ENCODE measurements around the gene HTRA3. TPM values are rescaled to one million over a fixed set of nuclear protein-coding genes. Genes with fewer than 3 reads are reported as not detected.

HTRA3 gene
- total RNA-seq, 1 experiment from 2014 or later = 2.8 TPM

DNA sequence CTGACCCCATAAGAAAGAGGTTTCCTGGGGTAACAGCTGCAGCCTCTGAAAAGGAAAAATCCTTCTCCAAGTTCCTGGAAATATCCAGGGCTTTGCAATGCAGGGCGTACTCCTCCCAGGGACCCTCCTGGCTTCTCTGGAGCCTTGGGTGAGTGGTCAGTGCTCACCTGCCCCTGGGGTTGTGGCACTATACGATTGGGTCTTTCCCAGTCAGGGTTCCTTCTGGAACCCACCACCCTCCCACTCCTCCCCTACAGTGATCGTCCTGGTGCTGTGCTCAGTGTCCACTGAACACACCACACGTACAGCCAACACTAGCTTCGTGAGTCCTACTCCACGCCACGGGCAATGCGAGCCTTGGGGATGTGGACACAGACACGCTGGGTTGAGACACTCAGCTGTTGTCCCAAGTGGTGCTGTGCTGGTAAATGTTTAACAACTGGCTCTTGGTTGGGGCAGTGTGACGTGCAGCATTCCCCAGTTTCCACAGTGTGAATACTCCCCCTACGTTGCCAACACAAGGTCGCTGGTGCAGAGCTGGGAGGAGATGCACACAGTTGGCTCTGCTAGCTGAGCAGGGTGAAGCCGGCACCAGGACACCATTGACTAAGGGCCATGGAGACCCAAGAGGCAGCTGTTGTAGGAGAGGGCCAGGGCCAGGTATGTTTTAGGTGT lies 65.4 kb downstream of the HTRA3 start:
- Histone ChIP-seq H3K27ac (ENCODE audit: low read length) (no peak overlapping the region), H3K9me3 (ENCODE audit: low read length) (no peaks in the 10 kb centered on the region), H3K27me3 (ENCODE audit: low read length) (no peaks in the 10 kb centered on the region), H3F3A (ENCODE audit: low read length, unreplicated experiment) (no peaks in the 10 kb centered on the region), H2AFZ (ENCODE audit: low read length) (no peak overlapping the region), H3K4me3 (ENCODE audit: low read length) (no peak overlapping the region), H3K36me3 (ENCODE audit: low read depth, low read length) (no peaks in the 10 kb centered on the region), H3K9me2 (replicated peaks; ENCODE audit: low read length) (no peaks in the 10 kb centered on the region), H4K20me1 (ENCODE audit: low read length) (no peaks in the 10 kb centered on the region), H3K9ac (ENCODE audit: low read length) (no peak overlapping the region), H3K79me2 (ENCODE audit: low read length) (no peaks in the 10 kb centered on the region), H3K4me1 (ENCODE audit: insufficient read depth, low read length) (peaks cover 5% of the 10 kb centered on the region), H3K4me2 (ENCODE audit: low read length) (no peak overlapping the region)
- ATAC-seq (no peak), DNase-seq (no peak)
- ChIA-PET CTCF (no interaction called here), POLR2A (ENCODE audit: unreplicated experiment) (no interaction called here)
- no peak for TF ChIP-seq EZH2phosphoT487 (IDR thresholded peaks at IDR 0.05; ENCODE audit: borderline replicate concordance, low read length)
- no peak for TF ChIP-seq EZH2 (IDR thresholded peaks at IDR 0.05; ENCODE audit: low read length, unreplicated experiment)
- intact Hi-C loops (cut with micrococcal nuclease) = no loop called here
- no TSS peak for BruUV-seq (replicated peaks)

DNA sequence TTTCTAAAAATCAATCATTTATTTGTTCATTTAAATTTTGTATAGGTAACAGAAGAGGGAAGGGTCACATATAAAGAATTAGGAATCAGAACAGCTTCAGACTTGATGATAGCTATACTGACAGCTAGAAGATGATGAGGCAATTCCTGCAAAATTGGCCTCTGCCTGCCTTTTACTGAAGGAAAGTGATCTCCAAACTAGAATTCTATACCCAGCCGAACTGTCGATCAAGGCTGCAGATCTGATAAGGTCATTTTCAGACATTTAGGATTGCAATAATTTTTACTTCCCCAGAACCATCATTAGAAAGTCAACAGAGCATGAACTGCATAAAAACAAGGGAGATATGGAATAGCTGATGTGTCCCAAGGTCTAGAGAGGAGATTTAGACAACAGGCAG lies 66.3 kb downstream of the HTRA3 start:
- no peak overlapping the region for H2AFZ ChIP-seq (ENCODE audit: low read length)
- intact Hi-C loops (cut with micrococcal nuclease) = no loop called here
- no peaks in the 10 kb centered on the region for H3F3A ChIP-seq (ENCODE audit: low read length, unreplicated experiment)
- H3K9me2 ChIP-seq (replicated peaks; ENCODE audit: low read length) = no peaks in the 10 kb centered on the region
- BruUV-seq (replicated peaks) = no TSS peak
- no peaks in the 10 kb centered on the region for H4K20me1 ChIP-seq (ENCODE audit: low read length)
- H3K27ac ChIP-seq (ENCODE audit: low read length) = no peak overlapping the region
- TF ChIP-seq EZH2phosphoT487 (IDR thresholded peaks at IDR 0.05; ENCODE audit: borderline replicate concordance, low read length) (no peak), EZH2 (IDR thresholded peaks at IDR 0.05; ENCODE audit: low read length, unreplicated experiment) (no peak)
- TF ChIP-seq, protein P1, sequence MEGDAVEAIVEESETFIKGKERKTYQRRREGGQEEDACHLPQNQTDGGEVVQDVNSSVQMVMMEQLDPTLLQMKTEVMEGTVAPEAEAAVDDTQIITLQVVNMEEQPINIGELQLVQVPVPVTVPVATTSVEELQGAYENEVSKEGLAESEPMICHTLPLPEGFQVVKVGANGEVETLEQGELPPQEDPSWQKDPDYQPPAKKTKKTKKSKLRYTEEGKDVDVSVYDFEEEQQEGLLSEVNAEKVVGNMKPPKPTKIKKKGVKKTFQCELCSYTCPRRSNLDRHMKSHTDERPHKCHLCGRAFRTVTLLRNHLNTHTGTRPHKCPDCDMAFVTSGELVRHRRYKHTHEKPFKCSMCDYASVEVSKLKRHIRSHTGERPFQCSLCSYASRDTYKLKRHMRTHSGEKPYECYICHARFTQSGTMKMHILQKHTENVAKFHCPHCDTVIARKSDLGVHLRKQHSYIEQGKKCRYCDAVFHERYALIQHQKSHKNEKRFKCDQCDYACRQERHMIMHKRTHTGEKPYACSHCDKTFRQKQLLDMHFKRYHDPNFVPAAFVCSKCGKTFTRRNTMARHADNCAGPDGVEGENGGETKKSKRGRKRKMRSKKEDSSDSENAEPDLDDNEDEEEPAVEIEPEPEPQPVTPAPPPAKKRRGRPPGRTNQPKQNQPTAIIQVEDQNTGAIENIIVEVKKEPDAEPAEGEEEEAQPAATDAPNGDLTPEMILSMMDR (conservative IDR thresholded peaks at IDR 0.05; ENCODE audit: low read depth, low read length) = no peak
- H3K4me3 ChIP-seq (ENCODE audit: low read length) = no peak overlapping the region
- peaks cover 5% of the 10 kb centered on the region for H3K4me1 ChIP-seq (ENCODE audit: insufficient read depth, low read length)
- no peaks in the 10 kb centered on the region for H3K79me2 ChIP-seq (ENCODE audit: low read length)
- ATAC-seq (no peak), DNase-seq (no peak)
- POLR2A ChIA-PET (ENCODE audit: unreplicated experiment) = no interaction called here
- no peak overlapping the region for H3K4me2 ChIP-seq (ENCODE audit: low read length)
- no peak overlapping the region for H3K9ac ChIP-seq (ENCODE audit: low read length)
- H3K9me3 ChIP-seq (ENCODE audit: low read length) = no peaks in the 10 kb centered on the region
- no peaks in the 10 kb centered on the region for H3K27me3 ChIP-seq (ENCODE audit: low read length)
- no peaks in the 10 kb centered on the region for H3K36me3 ChIP-seq (ENCODE audit: low read depth, low read length)
- CTCF ChIA-PET = no interaction called here

DNA sequence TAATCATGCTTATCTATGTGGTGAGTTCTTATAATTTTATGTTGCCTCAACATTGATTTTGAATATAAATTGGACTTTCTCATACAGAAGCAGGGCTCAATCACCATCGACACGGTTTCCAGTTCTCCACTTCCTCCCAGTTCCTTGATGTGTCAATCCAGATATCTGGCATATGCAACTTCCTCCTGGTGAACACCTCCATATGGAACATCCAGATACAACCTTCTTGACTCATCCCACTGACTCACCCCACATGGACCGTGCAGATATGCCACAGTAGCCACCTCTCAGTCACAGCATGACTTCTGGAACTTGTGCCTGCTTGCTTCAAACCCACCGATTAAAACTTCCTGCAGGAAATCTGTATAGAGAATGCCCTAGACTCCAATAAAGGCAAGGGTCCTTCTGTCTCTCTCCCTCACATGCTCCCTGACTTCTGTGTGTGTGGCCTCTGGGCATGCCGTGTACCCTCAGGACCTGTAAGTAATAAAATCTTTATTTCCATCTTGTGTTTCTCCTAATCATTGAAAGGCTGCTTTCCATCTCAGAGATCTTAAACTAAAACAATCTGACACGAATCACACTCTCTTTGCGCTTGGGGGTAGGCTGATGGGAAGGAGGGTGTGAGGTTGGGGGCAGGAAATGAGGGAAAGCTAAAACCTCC lies 67.0 kb downstream of the HTRA3 start:
- peak overlapping the region; percentile 37; the same call in 1 of the 2 replicates for H3K4me2 ChIP-seq (ENCODE audit: low read length)
- ChIA-PET CTCF (no interaction called here), POLR2A (ENCODE audit: unreplicated experiment) (no interaction called here)
- H3K9ac ChIP-seq (ENCODE audit: low read length) = no peak overlapping the region
- no peak overlapping the region for H3K4me3 ChIP-seq (ENCODE audit: low read length)
- H3K9me2 ChIP-seq (replicated peaks; ENCODE audit: low read length) = no peaks in the 10 kb centered on the region
- no peak for TF ChIP-seq EZH2 (IDR thresholded peaks at IDR 0.05; ENCODE audit: low read length, unreplicated experiment)
- TF ChIP-seq, protein P1 (conservative IDR thresholded peaks at IDR 0.05; ENCODE audit: low read depth, low read length) = no peak
- no peak for TF ChIP-seq EZH2phosphoT487 (IDR thresholded peaks at IDR 0.05; ENCODE audit: borderline replicate concordance, low read length)
- H3K36me3 ChIP-seq (ENCODE audit: low read depth, low read length) = no peaks in the 10 kb centered on the region
- H4K20me1 ChIP-seq (ENCODE audit: low read length) = no peaks in the 10 kb centered on the region
- H3K27ac ChIP-seq (ENCODE audit: low read length) = no peak overlapping the region
- H3K79me2 ChIP-seq (ENCODE audit: low read length) = no peaks in the 10 kb centered on the region
- no peaks in the 10 kb centered on the region for H3K9me3 ChIP-seq (ENCODE audit: low read length)
- BruUV-seq (replicated peaks) = no TSS peak
- no peak overlapping the region for H2AFZ ChIP-seq (ENCODE audit: low read length)
- intact Hi-C loops (cut with micrococcal nuclease) = no loop called here
- H3K27me3 ChIP-seq (ENCODE audit: low read length) = no peaks in the 10 kb centered on the region
- ATAC-seq (peak; percentile 78), DNase-seq (peak; percentile 75)
- no peaks in the 10 kb centered on the region for H3F3A ChIP-seq (ENCODE audit: low read length, unreplicated experiment)
- peaks cover 5% of the 10 kb centered on the region for H3K4me1 ChIP-seq (ENCODE audit: insufficient read depth, low read length)
